SK-N-MC (cell line): ENCODE results near the gene DLEC1.

Experiments used
- EZH2 ChIP-seq: fragments of 200-600 bp; sonication (generic); IDR thresholded peaks from one replicate; pipeline ENCODE4 v1.6.1; 2017; ENCODE audit warnings: antibody characterized with exemption
- POLR2AphosphoS5 ChIP-seq: IDR thresholded peaks from 2 replicates; pipeline ENCODE4 v1.6.1; 2012; ENCODE audit warnings: mild to moderate bottlenecking, low read depth, low read length, borderline replicate concordance

DNA sequence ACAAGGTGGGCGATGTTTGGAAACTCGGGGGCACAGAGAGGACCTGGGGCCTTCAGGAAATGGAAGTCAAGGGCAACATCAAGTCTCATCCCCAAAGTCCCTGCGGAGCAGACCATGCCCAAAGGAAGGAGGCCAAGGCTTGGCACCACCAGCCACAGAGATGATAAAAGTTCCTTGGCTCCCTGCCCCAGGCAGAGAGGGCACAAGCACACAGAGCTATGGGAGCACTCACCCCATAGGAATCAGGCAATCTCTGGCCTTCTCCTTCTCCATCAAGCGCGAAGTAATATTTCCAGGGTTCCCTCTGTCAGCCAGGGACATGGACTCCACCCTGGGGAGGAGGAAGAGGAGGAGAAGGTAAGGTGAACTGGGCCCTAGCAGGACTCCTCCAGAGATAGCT, 90.0 kb downstream of the DLEC1 start:
- TF ChIP-seq POLR2AphosphoS5 (no peak), EZH2 (no peak)
